AML-193 (cell line): Measurements from ENCODE around the gene TARS3.

Experiments used
- DNase-seq, 2 experiments: peaks; one replicate each; lab custom pipeline; 2025; lab: John Stamatoyannopoulos, UW

TARS3 gene

DNA sequence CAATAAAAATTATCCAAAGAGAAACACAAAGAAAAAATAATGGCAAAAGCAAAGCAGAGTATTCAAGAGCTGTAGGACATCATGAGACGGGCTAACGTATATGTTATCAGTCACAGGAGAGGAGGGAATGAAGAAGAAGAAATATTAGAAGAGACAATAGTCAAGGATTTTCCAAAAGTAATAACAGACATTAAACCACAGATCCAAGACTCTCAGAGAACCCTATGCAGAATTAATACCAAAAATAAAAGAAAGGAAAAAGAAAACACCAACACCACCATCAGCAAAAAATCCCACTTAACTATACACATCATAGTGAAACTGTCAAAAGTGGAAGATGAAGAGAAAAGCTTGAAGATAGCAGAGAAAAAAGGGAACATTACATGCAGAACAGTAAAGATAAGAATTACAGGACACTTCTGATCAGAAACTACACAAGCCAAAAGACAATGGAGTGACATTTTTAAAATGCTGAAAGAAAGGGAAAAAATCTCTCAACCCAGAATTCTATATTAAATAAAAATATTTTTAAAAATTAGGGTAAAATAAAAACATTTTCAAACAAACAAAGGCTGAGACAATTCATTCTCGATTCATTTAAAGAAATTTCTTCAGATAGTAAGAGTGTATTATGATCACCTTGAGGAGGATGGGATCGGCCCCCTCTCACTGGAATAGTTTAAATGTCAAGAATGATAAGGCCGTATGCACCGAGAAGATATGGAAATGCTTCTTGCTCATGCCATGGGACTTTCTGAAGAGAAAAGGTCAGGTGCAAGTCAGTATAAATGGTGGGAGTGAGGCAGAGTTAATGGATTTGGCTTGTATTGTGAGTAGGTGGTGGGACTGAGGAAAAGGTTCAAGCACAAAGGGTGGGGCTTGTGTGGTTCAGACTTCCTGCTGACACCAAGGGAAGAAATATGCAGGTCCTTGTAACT is 100.6 kb downstream of the TARS3 start:
- DNase-seq, result no peak

- no peak for DNase-seq
Observed at GRCh38 chr15:101621961-101622360, 102.3 kb downstream of the TARS3 start.

DNA sequence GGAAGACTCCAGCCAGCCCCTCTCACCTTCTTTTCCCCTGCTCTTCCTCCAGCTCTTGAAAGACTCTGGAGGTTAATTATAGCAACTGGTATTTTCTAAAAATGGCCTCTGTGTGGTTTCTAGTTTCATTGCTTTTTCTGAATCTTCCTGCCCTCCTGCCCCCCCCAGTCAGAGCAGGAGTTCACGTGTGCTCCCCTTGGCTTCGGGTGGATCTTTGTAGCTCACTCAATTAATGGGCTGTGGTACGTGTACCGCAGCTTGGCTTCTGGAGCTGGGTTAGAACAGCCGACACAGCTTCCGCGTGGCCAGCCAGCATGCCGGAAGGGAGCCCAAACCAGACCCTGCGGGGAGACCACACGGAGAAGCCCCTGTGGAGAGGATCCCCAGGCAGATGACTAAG is 103.6 kb downstream of the TARS3 start:
- DNase-seq, result no peak

GRCh38 chr15:101619615-101619865 is 104.7 kb downstream of the TARS3 start:
- no peak for DNase-seq

- no peak for DNase-seq
Observed at GRCh38 chr15:101618851-101619614, 105.2 kb downstream of the TARS3 start.

- no peak for DNase-seq
Observed at GRCh38 chr15:101618076-101618475, 106.2 kb downstream of the TARS3 start.

DNA sequence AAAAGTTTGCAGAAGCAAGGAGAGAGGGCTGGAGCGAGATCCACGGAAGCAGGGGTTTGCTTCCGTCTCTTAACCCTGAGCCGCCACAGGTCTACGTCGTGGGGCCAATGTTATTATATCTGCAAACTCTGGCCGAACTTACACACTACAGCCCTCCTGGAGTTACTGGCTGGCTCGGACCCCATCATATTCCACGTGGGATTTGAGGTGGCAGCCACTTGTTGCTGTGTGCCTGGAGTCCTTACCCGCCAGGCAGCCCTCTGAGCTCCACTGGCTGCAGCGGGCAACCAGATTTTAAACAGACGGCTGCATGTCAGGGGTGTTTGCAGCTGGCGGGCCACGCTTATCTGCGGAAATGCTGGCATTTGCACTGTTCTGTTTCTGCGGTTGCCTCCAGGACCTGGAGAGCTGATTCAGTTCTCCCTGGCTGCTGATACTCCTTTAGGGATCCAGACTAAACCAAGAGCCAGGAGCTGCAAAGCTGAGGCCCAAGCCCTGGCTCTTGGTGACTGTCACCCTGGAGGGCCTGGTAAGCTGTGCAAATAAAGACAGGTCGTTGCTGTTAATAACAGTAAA is 106.8 kb downstream of the TARS3 start:
- DNase-seq, result no peak

- DNase-seq, result no peak
Observed at GRCh38 chr15:101615986-101616848, 108.1 kb downstream of the TARS3 start.

DNA sequence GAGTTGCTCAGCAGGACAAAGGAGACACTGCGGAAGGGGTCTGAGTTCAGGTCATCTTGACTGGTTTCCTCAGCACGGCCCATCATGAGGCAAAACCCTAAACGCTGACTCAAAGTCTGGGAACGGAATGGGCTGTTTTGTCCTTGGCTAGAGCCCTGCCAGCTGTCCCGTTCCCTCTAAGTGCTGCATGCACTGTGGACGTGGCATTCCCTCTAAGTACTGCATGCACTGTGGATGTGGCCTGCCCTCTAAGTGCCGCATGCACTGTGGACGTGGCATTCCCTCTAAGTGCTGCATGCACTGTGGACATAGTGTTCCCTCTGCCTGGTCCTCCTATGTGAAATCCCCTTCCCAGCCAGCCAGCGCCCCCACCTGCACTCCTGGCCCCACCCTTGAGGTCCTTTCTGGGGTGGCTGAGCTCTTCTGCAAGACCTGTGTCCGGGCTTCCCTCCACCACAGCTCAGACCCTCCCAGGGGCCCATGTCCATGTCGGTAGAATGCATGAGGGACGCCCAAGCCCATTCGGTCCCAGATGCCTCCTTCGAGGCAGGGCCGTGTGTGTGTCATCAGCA is 108.8 kb downstream of the TARS3 start:
- DNase-seq, result no peak

DNA sequence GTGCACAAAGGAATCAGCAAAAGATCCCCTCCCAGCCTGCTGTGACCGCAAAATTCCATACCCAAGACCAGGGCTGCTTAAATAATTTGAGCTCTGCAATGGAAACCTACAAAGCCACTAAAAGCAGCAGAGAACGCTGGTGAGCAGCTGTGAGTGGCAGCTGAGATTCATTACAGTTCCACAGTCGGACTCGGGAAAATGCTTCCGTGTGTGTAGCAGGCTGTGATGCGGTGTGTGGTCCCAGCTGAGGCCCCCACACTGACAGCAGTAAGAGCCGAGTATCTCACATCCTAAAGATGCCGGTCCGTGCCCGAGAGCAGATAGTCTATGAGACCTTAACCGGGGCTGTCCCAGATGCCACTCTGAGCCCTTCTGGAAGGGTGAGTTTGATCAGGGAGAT is 109.5 kb downstream of the TARS3 start:
- no peak for DNase-seq

- DNase-seq, result no peak
Observed at GRCh38 chr15:101614001-101614585, 110.2 kb downstream of the TARS3 start.

GRCh38 chr15:101613130-101614000 is 110.9 kb downstream of the TARS3 start:
- no peak for DNase-seq

GRCh38 chr15:101612676-101613075 is 111.6 kb downstream of the TARS3 start:
- DNase-seq, result no peak

DNA sequence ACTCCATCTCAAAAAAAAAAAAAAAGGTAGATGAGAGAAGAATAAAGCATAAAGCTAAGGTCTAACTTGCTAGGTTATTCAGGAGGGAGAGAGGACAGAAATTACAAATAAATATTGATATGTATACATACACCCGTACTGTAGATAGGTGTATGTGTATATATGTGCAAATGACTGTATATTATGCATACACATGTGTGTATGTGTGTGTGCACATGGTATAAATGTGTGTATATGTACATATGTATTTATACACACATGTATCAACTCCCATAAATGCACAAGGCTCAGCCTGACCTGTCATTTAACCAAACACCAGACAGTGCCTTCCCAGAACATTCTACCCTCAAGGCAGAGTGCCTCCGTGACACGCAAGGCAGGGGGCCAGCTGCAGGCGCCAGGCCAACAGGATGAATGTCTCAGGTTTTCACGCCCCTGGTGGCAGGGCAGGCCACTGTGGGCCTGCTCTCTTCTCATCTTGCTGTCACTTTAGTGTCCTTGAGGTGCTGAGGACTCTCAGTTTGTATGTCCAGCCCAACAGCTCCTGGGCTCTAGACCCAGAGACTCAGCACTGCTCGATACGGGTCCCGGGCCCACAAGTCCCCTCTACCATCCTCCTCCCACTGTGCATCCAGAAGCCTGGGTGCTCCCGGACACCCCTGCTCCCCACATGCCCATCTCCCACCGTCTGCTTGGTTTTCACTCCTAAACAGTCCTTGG is 112.5 kb downstream of the TARS3 start:
- DNase-seq, result no peak

GRCh38 chr15:101611007-101611406 is 113.3 kb downstream of the TARS3 start:
- DNase-seq, result no peak

GRCh38 chr15:101610611-101611000 is 113.7 kb downstream of the TARS3 start:
- DNase-seq, result no peak

DNA sequence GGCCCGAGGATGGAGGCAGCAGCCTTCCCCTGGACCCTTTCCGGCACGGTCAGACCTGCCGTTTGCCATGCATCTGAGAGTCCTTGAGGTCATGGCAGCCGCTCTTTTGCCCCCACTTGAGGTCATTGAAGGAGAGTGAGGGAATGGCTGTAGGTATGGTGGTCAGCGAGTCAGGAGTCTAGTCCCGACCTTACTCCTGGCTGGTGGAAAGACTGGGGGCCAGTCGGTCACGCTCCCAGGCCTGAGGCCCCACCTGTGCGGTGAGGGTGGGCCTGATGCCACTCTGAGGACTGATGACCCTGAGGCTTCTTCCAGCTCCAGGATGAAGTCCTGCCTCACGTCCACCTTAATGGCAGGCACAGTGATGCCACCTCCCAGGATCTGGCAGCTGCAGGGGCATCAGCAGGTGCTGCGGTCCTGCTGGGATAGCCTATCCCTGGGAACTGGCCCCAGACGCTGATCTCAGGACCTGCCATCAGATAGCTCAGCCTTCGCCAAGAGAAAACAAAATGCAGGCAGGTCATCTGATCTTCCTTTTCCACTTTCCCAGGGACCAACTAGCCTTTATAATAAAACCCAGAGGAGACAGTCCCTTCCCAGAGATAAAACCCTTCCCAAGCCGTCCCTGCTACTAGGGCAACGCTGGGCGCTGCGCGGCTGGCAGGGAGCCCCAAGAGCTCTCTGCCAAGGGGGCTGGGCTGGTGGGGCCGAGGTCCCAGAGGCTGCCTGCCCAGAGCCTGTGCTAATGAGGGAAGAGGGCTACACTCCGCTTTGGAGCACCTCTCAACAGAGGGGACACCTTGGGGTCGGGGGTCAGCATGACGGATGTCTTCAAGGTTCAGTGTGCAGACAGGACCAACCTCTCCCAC is 114.3 kb downstream of the TARS3 start:
- DNase-seq, result no peak

- no peak for DNase-seq
Observed at GRCh38 chr15:101608201-101608600, 116.1 kb downstream of the TARS3 start.

GRCh38 chr15:101607108-101607507 is 117.2 kb downstream of the TARS3 start:
- DNase-seq, result no peak
